HepG2 (cell line): ENCODE results near the gene KRT73.

Experiments used
- HOXA7 ChIP-seq: sonication (generic); formaldehyde crosslinking; IDR thresholded peaks from 2 replicates; pipeline ENCODE4 v1.8.1; 2022; ENCODE audit warnings: mild to moderate bottlenecking, missing genetic modification reagents, moderate library complexity
- RORA ChIP-seq: sonication (generic); formaldehyde crosslinking; IDR thresholded peaks from 2 replicates; pipeline ENCODE4 v1.5.0; 2020; ENCODE audit warnings: mild to moderate bottlenecking, missing genetic modification reagents, moderate library complexity
- TAF1 ChIP-seq: sonication (generic); formaldehyde crosslinking; IDR thresholded peaks from 2 replicates; pipeline ENCODE4 v1.4.0; 2020; ENCODE audit warnings: missing genetic modification reagents
- ZNF234 ChIP-seq: sonication (generic); formaldehyde crosslinking; conservative IDR thresholded peaks from 2 replicates; pipeline ENCODE4 v1.5.1; 2020; ENCODE audit warnings: mild to moderate bottlenecking, missing genetic modification reagents
- TF ChIP-seq, protein P1 (sequence below): sonication (generic); formaldehyde crosslinking; IDR thresholded peaks from 2 replicates; pipeline ENCODE4 v1.5.0; 2020; ENCODE audit warnings: mild to moderate bottlenecking, missing genetic modification reagents, moderate library complexity
- TF ChIP-seq, protein P2 (sequence below): IDR thresholded peaks from 2 replicates; pipeline ENCODE4 v1.4.0; 2020; ENCODE audit warnings: mild to moderate bottlenecking, missing genetic modification reagents

DNA sequence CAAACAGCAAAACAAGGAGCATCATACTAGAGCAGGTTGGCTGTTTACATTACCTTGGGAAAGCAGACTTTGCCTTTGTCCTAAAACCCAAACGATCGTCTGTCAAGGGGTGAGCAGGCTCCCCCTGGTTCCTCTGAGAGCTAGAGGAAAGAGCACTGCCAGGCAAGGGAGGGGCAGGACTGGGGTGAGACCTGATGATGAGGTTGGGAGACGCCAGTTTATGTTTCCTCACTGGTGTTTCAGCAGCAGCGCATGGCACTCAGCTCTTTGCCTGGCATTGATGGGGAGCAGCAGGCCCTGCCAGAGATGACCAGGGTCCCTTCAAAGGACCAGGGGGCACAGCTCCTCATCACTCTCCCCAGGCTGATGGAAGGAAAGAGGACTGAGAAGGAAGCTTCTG is 41.6 kb upstream of the KRT73 start:
- TF ChIP-seq RORA (CRISPR knock-in tag) (no peak), HOXA7 (CRISPR knock-in tag) (no peak), ZNF234 (CRISPR knock-in tag) (no peak), TAF1 (CRISPR knock-in tag) (no peak)
- TF ChIP-seq, protein P1, sequence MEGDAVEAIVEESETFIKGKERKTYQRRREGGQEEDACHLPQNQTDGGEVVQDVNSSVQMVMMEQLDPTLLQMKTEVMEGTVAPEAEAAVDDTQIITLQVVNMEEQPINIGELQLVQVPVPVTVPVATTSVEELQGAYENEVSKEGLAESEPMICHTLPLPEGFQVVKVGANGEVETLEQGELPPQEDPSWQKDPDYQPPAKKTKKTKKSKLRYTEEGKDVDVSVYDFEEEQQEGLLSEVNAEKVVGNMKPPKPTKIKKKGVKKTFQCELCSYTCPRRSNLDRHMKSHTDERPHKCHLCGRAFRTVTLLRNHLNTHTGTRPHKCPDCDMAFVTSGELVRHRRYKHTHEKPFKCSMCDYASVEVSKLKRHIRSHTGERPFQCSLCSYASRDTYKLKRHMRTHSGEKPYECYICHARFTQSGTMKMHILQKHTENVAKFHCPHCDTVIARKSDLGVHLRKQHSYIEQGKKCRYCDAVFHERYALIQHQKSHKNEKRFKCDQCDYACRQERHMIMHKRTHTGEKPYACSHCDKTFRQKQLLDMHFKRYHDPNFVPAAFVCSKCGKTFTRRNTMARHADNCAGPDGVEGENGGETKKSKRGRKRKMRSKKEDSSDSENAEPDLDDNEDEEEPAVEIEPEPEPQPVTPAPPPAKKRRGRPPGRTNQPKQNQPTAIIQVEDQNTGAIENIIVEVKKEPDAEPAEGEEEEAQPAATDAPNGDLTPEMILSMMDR (CRISPR knock-in tag) = no peak
- TF ChIP-seq, protein P2, sequence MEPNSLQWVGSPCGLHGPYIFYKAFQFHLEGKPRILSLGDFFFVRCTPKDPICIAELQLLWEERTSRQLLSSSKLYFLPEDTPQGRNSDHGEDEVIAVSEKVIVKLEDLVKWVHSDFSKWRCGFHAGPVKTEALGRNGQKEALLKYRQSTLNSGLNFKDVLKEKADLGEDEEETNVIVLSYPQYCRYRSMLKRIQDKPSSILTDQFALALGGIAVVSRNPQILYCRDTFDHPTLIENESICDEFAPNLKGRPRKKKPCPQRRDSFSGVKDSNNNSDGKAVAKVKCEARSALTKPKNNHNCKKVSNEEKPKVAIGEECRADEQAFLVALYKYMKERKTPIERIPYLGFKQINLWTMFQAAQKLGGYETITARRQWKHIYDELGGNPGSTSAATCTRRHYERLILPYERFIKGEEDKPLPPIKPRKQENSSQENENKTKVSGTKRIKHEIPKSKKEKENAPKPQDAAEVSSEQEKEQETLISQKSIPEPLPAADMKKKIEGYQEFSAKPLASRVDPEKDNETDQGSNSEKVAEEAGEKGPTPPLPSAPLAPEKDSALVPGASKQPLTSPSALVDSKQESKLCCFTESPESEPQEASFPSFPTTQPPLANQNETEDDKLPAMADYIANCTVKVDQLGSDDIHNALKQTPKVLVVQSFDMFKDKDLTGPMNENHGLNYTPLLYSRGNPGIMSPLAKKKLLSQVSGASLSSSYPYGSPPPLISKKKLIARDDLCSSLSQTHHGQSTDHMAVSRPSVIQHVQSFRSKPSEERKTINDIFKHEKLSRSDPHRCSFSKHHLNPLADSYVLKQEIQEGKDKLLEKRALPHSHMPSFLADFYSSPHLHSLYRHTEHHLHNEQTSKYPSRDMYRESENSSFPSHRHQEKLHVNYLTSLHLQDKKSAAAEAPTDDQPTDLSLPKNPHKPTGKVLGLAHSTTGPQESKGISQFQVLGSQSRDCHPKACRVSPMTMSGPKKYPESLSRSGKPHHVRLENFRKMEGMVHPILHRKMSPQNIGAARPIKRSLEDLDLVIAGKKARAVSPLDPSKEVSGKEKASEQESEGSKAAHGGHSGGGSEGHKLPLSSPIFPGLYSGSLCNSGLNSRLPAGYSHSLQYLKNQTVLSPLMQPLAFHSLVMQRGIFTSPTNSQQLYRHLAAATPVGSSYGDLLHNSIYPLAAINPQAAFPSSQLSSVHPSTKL (CRISPR knock-in tag) = no peak
